ENCODE measurements around the gene MANSC4.

Gene MANSC4

DNA sequence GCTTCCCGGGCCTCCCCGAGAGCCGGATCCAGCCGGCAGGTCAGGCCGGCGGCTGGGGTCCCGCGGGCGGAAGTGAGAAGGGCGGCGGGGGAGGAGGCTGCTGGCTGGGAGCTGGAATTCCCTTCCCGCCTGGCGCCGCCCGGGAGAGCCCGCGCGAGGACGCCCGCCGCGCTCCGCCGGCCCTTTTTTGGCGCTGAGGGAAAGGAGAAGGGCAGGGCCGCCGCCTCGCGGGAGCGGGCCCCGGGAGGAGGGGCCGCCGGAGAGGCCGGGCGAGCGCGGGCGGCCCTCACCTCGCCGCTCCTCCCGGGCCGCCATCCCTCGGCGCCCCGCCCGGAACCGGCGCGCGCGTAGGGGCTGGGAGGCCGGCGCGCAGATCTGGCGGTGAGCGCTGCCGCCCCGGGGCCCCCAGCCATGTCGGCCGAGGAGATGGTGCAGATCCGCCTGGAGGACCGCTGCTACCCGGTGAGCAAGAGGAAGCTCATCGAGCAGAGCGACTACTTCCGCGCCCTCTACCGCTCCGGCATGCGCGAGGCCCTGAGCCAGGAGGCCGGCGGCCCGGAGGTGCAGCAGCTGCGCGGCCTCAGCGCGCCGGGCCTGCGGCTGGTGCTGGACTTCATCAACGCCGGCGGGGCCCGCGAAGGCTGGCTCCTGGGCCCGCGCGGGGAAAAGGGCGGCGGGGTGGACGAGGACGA is at the start of gene MANSC4, which contains the start of gene KLHL42:
Gene MANSC4 (minus strand): TSS at position 317 of the 692 bp plus-strand sequence. CDS start 8,960 bp downstream, outside the sequence.
Gene KLHL42 (plus strand): TSS at position 314 of the 692 bp plus-strand sequence. CDS start 98 bp downstream, at position 412.
- peak; percentile 90 for DNase-seq (ENCODE audit: low spot score)

DNA sequence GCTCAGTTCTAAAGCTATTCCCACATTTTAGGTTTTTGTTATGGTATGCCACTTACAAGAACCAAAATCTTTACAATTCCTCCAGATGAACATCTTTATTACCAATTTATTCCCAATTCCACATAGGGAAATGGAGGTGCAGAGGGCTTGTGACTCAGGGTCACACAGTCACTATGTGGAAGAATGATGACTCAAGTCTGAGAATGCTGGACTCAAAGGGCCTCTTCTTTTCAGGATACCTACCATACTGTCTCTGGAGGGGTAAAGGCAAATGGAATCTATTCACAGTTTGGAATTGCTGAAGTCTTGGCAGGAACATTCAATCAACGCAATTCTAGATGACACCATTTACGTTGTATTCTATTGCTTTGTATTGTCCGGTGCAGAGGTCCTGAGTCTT is 48.2 kb upstream of the MANSC4 start:
- TF ChIP-seq, protein P1, sequence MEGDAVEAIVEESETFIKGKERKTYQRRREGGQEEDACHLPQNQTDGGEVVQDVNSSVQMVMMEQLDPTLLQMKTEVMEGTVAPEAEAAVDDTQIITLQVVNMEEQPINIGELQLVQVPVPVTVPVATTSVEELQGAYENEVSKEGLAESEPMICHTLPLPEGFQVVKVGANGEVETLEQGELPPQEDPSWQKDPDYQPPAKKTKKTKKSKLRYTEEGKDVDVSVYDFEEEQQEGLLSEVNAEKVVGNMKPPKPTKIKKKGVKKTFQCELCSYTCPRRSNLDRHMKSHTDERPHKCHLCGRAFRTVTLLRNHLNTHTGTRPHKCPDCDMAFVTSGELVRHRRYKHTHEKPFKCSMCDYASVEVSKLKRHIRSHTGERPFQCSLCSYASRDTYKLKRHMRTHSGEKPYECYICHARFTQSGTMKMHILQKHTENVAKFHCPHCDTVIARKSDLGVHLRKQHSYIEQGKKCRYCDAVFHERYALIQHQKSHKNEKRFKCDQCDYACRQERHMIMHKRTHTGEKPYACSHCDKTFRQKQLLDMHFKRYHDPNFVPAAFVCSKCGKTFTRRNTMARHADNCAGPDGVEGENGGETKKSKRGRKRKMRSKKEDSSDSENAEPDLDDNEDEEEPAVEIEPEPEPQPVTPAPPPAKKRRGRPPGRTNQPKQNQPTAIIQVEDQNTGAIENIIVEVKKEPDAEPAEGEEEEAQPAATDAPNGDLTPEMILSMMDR (IDR thresholded peaks at IDR 0.05; ENCODE audit: extremely low read depth, missing control alignments) = no peak
- DNase-seq (ENCODE audit: low spot score) = no peak

More for the DNA sequence above, at the start of gene MANSC4, which contains the start of gene KLHL42:
- TF ChIP-seq, protein P1 (IDR thresholded peaks at IDR 0.05; ENCODE audit: extremely low read depth, missing control alignments) = no peak

DNA sequence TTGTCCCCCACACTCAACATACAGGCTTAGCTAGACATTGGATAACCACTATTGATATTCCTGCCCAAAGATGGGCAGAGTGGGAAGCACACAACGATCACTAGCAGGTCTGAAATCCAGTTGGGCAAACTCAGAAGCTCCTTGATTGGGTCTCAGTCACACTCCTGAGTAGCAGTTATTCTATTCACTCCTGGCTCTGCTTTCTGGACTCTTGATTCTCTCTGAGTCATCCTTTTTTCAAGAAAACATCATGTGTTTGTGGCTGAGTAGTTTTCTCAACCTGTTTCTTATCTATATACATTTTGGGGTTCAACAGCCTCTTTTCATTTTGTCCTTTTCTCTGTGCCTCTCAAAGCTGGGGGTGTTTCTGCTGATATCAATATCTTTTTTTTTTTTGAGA is 46.0 kb upstream of the MANSC4 start:
- TF ChIP-seq, protein P1 (IDR thresholded peaks at IDR 0.05; ENCODE audit: extremely low read depth, missing control alignments) = no peak
- no peak for DNase-seq (ENCODE audit: low spot score)

DNA sequence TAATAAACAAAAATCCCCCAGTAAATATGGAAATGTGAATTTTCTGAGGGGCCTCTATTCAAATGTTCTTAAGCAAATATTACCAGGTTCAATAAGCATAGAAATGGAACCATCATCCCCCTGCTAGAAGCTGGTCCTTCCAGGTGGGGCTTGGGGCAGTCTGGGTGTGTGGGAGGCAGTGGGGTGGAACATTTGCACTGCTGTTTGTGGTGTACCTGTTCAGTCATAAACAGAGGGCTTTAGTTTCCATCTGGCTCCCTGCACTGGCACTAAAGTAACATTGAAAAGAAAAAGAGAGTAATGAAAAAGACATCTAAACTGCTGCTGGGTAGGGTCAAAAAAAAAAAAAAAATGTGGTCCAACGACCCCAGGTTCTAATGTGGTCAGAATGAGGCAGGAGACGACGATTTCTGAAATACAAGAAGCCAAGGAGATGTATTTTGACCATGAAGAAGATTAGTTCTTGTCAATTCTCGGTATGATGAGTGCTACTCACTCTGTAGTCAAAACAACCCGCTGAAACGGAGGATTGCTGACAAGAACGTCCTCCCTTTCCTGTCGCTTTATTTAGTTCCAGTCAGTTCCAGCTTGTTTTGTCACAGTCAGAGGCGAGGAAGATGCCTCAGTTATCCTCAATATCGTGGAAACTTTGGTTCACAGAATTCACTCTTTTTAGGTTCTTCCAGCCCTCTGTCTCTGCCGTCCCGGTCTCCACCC is 44.2 kb upstream of the MANSC4 start:
- TF ChIP-seq, protein P1 (IDR thresholded peaks at IDR 0.05; ENCODE audit: extremely low read depth, missing control alignments) = no peak
- peak; percentile 29 for DNase-seq (ENCODE audit: low spot score)

DNA sequence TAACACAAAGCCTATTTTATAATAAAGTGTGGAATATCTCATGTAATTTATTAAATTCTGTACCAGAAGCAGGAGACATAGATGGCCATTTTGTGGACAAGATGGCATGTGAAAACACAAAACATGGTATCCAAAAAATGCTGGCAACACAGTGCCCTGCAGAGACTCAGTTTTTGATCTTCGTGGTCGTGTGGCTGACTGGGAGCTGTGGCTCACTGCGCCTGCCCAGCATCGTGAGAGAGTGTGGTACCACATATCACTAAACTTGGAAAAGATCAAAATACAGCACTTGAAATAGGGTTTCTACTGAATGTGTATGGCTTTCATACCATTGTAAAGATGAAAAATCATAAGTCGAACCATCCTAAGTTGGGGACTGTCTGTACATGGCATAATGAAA is 43.0 kb upstream of the MANSC4 start:
- TF ChIP-seq, protein P1 (IDR thresholded peaks at IDR 0.05; ENCODE audit: extremely low read depth, missing control alignments) = no peak
- DNase-seq (ENCODE audit: low spot score) = no peak

DNA sequence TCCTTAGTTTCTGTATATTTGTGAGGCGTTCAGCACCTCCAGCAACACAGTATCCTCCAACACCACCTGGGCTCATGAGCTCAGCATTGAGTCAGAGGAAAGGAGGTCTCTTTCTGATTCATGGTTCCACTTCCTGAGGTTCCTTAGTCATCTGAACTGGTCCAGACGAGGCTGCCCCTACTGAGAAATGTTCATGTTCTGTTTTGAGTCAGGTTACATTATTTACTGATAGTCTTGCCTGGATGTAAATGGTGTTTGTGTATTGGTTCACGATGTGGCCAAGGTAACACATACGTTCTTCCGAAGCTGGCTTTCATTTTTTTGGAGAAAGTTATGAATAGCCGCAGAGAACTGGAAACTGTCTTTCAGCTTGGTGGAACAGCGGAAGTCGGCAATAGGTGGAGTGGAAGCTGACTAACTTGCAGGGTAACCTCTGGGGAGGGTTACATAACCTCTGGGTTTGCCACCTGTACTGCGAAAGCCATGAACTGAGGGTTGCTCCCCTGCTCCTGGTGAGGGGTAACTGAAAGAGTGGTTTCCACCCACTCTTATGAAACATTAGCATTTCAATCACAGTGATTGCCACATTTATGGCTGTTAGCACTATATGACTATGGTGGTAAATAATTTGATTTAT is 42.2 kb upstream of the MANSC4 start:
- DNase-seq (ENCODE audit: low spot score) = peak; percentile 60
- TF ChIP-seq, protein P1 (IDR thresholded peaks at IDR 0.05; ENCODE audit: extremely low read depth, missing control alignments) = no peak

All from GM20000 (cell line).